IPS DF 6.9 (cell line): ENCODE results near the gene ZPR1.

Experiments used
- DNase-seq: peaks from one replicate; pipeline ENCODE4 v3.0.0-alpha.2; 2013; ENCODE audit warnings: low read depth, low spot score
- H3K27ac ChIP-seq: one replicate; pipeline ENCODE4 v1.5.1; 2013; ENCODE audit warnings: low read length, control low read depth
- H3K27me3 ChIP-seq: 2 replicates; pipeline ENCODE4 v1.6.1; 2013; ENCODE audit warnings: mild to moderate bottlenecking, low read length; ENCODE audit not compliant: control insufficient read depth, insufficient read depth
- H3K36me3 ChIP-seq: 2 replicates; pipeline ENCODE4 v1.6.1; 2013; ENCODE audit warnings: low read length; ENCODE audit not compliant: control insufficient read depth, insufficient read depth
- H3K4me1 ChIP-seq: 2 replicates; pipeline ENCODE4 v1.6.1; 2013; ENCODE audit warnings: low read length; ENCODE audit not compliant: control insufficient read depth, insufficient read depth
- H3K4me3 ChIP-seq: 2 replicates; pipeline ENCODE4 v1.5.1; 2013; ENCODE audit warnings: mild to moderate bottlenecking, low read length
- H3K9me3 ChIP-seq: 2 replicates; pipeline ENCODE4 v1.6.1; 2013; ENCODE audit warnings: low read length, inconsistent platforms; ENCODE audit not compliant: control insufficient read depth, insufficient read depth
- WGBS: extraction: QIAGEN DNeasy Blood & Tissue Kit; methylation state at CpG from one replicate; pipeline ENCODE4 v1.1.7; 2013; ENCODE audit warnings: mixed read lengths, missing lambda C conversion rate; ENCODE audit not compliant: insufficient read length, insufficient coverage; 5-methylcytosine and 5-hydroxymethylcytosine counted together

The ZPR1 gene

GRCh38 chr11:116786326-116786725, 1.5 kb downstream of the ZPR1 start:
- H3K27ac ChIP-seq, result no peak overlapping the region
- DNase-seq, result no peak
- no peaks in the 10 kb centered on the region for H3K9me3 ChIP-seq
- no peak overlapping the region for H3K4me3 ChIP-seq
- peaks cover 2% of the 10 kb centered on the region for H3K4me1 ChIP-seq
- H3K27me3 ChIP-seq, result no peaks in the 10 kb centered on the region
- peaks cover 29% of the 10 kb centered on the region for H3K36me3 ChIP-seq
- no CpG with 5 or more reads among the region's 2 CpGs for WGBS

DNA sequence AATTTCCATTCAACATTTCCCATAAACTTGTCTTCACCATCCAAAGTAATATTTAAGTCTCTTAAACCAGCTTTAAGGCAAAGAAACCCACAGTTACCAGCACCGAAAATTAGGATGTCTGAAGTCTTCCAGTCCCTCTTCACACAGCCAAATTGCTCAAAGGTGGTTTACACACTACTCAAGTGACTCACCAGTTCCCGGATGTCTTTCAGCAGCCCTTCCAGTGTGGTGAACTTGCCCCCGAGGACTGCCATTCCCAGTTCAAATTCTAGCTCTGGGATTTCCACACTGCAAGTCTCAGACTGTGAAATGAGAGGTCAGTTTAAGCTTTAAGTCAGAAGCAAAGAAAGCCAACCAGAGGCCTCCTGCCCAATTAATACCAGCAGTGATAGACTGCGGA, 5.1 kb downstream of the ZPR1 start:
- no peak for DNase-seq
- peaks cover 41% of the 10 kb centered on the region for H3K36me3 ChIP-seq

GRCh38 chr11:116778556-116778955, 9.3 kb downstream of the ZPR1 start:
- DNase-seq, result no peak
- H3K9me3 ChIP-seq, result no peaks in the 10 kb centered on the region
- H3K36me3 ChIP-seq, result peaks cover 23% of the 10 kb centered on the region; the same call in 1 of the 2 replicates
- no peaks in the 10 kb centered on the region for H3K27me3 ChIP-seq
- no peak overlapping the region for H3K27ac ChIP-seq
- no peaks in the 10 kb centered on the region; the same call in 1 of the 2 replicates for H3K4me1 ChIP-seq
- WGBS, result no CpG with 5 or more reads among the region's 4 CpGs
- no peak overlapping the region for H3K4me3 ChIP-seq

More for the DNA sequence above, 5.1 kb downstream of the ZPR1 start:
- H3K4me3 ChIP-seq, result no peak overlapping the region
- no peaks in the 10 kb centered on the region for H3K27me3 ChIP-seq
- H3K4me1 ChIP-seq, result peaks cover 1% of the 10 kb centered on the region; the same call in 1 of the 2 replicates
- WGBS, result no CpG with 5 or more reads among the region's 4 CpGs
- H3K27ac ChIP-seq, result no peak overlapping the region
- H3K9me3 ChIP-seq, result no peaks in the 10 kb centered on the region

DNA sequence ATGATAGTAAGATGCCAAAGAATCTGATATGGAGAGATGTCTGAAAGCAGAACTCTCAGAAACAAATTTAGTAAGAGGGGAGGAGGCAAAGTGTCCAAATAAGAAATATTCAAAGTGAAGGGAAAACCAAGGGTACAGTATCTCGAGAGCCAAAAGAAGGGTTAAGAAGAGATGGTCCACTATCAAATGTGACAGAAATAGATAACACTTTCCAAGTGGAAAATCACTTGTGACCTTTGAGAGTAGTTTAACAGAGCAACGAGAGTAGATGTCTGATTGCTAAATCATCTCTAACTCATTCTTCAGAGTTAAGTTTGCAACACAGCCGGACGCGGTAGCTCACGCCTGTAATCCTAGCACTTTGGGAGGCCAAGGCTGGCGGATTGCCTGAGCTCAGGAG, 10.8 kb downstream of the ZPR1 start:
- no peaks in the 10 kb centered on the region; the same call in 1 of the 2 replicates for H3K4me1 ChIP-seq
- H3K36me3 ChIP-seq, result peaks cover 13% of the 10 kb centered on the region; the same call in 1 of the 2 replicates
- DNase-seq, result no peak
- no CpG with 5 or more reads among the region's 7 CpGs for WGBS
- H3K9me3 ChIP-seq, result no peaks in the 10 kb centered on the region
- no peak overlapping the region for H3K27ac ChIP-seq
- no peaks in the 10 kb centered on the region for H3K27me3 ChIP-seq
- H3K4me3 ChIP-seq, result no peak overlapping the region

- Histone ChIP-seq H3K9me3 (no peaks in the 10 kb centered on the region), H3K4me3 (no peak overlapping the region), H3K4me1 (no peaks in the 10 kb centered on the region; the same call in 1 of the 2 replicates), H3K36me3 (peaks cover 13% of the 10 kb centered on the region; the same call in 1 of the 2 replicates), H3K27me3 (no peaks in the 10 kb centered on the region), H3K27ac (no peak overlapping the region)
- no peak for DNase-seq
These were observed 11.3 kb downstream of the ZPR1 start for GRCh38 chr11:116776522-116776984.

DNA sequence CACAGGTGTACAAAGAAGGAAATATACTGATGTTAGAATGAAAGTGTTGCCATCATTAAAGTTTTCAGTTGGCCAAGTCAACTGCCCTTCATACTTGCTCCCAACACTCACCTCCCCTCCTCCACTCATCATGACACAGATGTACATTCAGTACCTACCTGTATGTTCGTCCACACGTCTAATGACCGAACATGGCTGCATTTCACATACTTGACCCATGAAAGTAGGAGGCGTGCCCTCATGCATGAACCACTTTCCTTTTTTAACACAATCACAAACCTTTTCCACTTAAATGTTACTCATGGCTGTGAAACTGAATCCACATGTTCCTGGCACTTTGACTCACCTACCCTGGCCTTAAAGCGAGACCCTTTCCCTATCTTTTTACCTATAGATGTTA, 11.8 kb downstream of the ZPR1 start:
- no peaks in the 10 kb centered on the region for H3K9me3 ChIP-seq
- peaks cover 13% of the 10 kb centered on the region; the same call in 1 of the 2 replicates for H3K36me3 ChIP-seq
- H3K4me1 ChIP-seq, result no peaks in the 10 kb centered on the region; the same call in 1 of the 2 replicates
- WGBS, result no CpG with 5 or more reads among the region's 5 CpGs
- no peaks in the 10 kb centered on the region for H3K27me3 ChIP-seq
- no peak overlapping the region for H3K27ac ChIP-seq
- H3K4me3 ChIP-seq, result no peak overlapping the region
- no peak for DNase-seq

DNA sequence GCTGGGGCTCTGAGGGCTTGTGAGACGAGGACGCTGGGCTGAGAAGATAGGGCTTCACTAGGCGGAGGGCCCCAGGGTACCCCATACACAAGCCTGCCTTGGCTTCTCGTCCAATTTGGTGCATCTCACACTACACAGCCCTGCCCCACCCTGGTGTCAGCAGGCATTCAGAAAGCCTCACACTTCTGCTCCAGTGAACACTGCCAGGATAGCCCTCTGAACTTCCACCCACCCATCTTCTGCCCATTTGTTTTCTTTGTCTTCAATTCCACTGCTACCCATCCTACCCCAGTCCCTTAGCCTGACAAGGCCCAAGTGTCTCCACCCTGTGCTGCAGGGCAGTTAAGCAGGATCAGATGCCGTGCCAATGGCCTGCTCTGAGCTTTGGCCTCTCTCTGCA, 13.2 kb downstream of the ZPR1 start:
- Histone ChIP-seq H3K27me3 (no peaks in the 10 kb centered on the region), H3K27ac (no peak overlapping the region), H3K36me3 (peaks cover 13% of the 10 kb centered on the region; the same call in 1 of the 2 replicates), H3K4me3 (no peak overlapping the region), H3K4me1 (no peaks in the 10 kb centered on the region; the same call in 1 of the 2 replicates), H3K9me3 (no peaks in the 10 kb centered on the region)
- no peak for DNase-seq
- no CpG with 5 or more reads among the region's 5 CpGs for WGBS

GRCh38 chr11:116773203-116774097, 14.4 kb downstream of the ZPR1 start:
- H3K36me3 ChIP-seq, result peaks cover 8% of the 10 kb centered on the region; the same call in 1 of the 2 replicates
- H3K27ac ChIP-seq, result no peak overlapping the region
- no peaks in the 10 kb centered on the region; the same call in 1 of the 2 replicates for H3K4me1 ChIP-seq
- H3K4me3 ChIP-seq, result peak overlapping the region; percentile 68; the same call in 1 of the 2 replicates
- DNase-seq, result no peak
- no peaks in the 10 kb centered on the region for H3K27me3 ChIP-seq
- no peaks in the 10 kb centered on the region for H3K9me3 ChIP-seq
- no CpG with 5 or more reads among the region's 25 CpGs for WGBS

DNA sequence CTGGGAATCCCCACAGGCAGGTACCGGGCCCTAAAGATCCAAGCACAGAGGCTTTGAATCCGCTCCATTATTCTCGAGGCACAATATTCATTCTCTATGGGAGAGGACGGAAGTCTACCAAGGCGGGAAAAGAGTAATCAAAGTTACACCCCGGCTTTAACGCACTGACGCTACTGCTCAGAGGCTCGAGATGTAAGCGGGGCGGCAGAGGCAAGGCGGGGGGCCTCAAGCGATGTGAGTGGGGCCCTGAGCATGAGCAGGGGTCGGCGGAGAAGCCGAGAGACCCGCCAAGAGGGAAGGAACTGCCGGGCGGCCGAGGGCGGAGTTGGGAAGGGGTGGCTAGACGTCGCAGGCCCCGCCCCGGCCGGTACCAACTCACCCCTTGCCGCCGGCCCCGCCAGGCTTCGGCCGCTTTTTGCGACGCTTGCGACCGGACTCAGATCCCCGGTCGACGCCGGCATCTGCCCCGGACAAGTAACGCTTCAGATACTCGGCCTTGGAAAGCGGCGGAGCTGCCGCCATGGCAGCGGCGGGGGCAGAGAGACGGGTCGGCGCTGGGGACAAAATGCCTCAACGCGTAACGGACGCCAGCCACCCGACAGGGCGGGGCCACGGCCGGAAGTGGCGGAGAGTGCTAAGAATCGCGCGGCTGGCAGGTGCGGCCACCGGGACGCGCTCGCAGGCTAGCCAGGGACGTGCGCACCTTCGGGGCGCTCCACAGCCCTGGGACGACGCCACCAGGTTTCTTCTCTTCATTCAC, 15.2 kb downstream of the ZPR1 start, which contains the start of gene BUD13:
Gene BUD13, minus strand, starts transcription at position 545 of the 760 bp plus-strand sequence. Its CDS starts 23 bp downstream, at position 522.
- peak within 1 kb of the TSS; percentile 68 for H3K4me3 ChIP-seq
- WGBS, result no CpG with 5 or more reads among the region's 73 CpGs

GRCh38 chr11:116771935-116772334, 15.9 kb downstream of the ZPR1 start:
- Histone ChIP-seq H3K9me3 (no peaks in the 10 kb centered on the region), H3K36me3 (no peaks in the 10 kb centered on the region), H3K27ac (no peak overlapping the region), H3K27me3 (no peaks in the 10 kb centered on the region), H3K4me1 (no peaks in the 10 kb centered on the region; the same call in 1 of the 2 replicates), H3K4me3 (peak overlapping the region; percentile 68; the same call in 1 of the 2 replicates)
- no CpG with 5 or more reads among the region's 2 CpGs for WGBS
- no peak for DNase-seq

More for the DNA sequence above, 15.2 kb downstream of the ZPR1 start, which contains the start of gene BUD13:
- H3K27ac ChIP-seq, result no peak within 1 kb of the TSS
- H3K9me3 ChIP-seq, result no peaks in the 10 kb centered on the region
- H3K36me3 ChIP-seq, result no peaks in the 10 kb centered on the region; the same call in 1 of the 2 replicates
- no peaks in the 10 kb centered on the region for H3K27me3 ChIP-seq
- H3K4me1 ChIP-seq, result no peaks in the 10 kb centered on the region; the same call in 1 of the 2 replicates
- DNase-seq, result peak; percentile 74
